H9 (cell line): Measurements from ENCODE around the gene MFGE8. TPM values are rescaled to one million over a fixed set of nuclear protein-coding genes. Genes with fewer than 3 reads are reported as not detected.

Experiments used
- DNase-seq: peaks from one replicate; pipeline ENCODE4 v3.0.0-alpha.2; 2017
- H2AFZ ChIP-seq: one replicate; pipeline ENCODE4 v1.6.1; 2013; ENCODE audit warnings: mild to moderate bottlenecking, low read length, control low read depth, moderate library complexity
- H2AK5ac ChIP-seq: 2 replicates; pipeline ENCODE4 v1.6.1; 2013; ENCODE audit warnings: low read length, control low read depth, mixed read lengths; ENCODE audit not compliant: insufficient read length
- H2BK120ac ChIP-seq: one replicate; pipeline ENCODE4 v1.6.1; 2013; ENCODE audit warnings: low read depth, mild to moderate bottlenecking, low read length, control low read depth, inconsistent platforms; ENCODE audit not compliant: poor library complexity, severe bottlenecking
- H2BK12ac ChIP-seq: 2 replicates; pipeline ENCODE4 v1.6.1; 2013; ENCODE audit warnings: low read length, control low read depth, mixed read lengths, low read depth; ENCODE audit not compliant: insufficient read length
- H2BK15ac ChIP-seq: 2 replicates; pipeline ENCODE4 v1.6.1; 2013; ENCODE audit warnings: low read depth, low read length, control low read depth
- H2BK20ac ChIP-seq: one replicate; pipeline ENCODE4 v1.6.1; 2013; ENCODE audit warnings: low read depth, mild to moderate bottlenecking, low read length, control low read depth, inconsistent platforms; ENCODE audit not compliant: poor library complexity, severe bottlenecking
- H2BK5ac ChIP-seq: 2 replicates; pipeline ENCODE4 v1.6.1; 2013; ENCODE audit warnings: low read length, control low read depth, mixed read lengths; ENCODE audit not compliant: insufficient read length
- H3K14ac ChIP-seq: 2 replicates; pipeline ENCODE4 v1.6.1; 2013; ENCODE audit warnings: low read length, control low read depth; ENCODE audit not compliant: insufficient read depth
- H3K18ac ChIP-seq: 2 replicates; pipeline ENCODE4 v1.6.1; 2013; ENCODE audit warnings: low read depth, mild to moderate bottlenecking, mixed read lengths, low read length, control low read depth; ENCODE audit not compliant: insufficient read length
- H3K23ac ChIP-seq: 2 replicates; pipeline ENCODE4 v1.6.1; 2013; ENCODE audit warnings: low read length, control low read depth, mixed read lengths, low read depth; ENCODE audit not compliant: insufficient read length
- H3K23me2 ChIP-seq: 2 replicates; pipeline ENCODE4 v1.6.1; 2013; ENCODE audit warnings: low read depth, mild to moderate bottlenecking, mixed read lengths, low read length, control low read depth; ENCODE audit not compliant: insufficient read length, poor library complexity, severe bottlenecking
- H3K27ac ChIP-seq: 2 replicates; pipeline ENCODE4 v1.5.1; 2013; ENCODE audit warnings: low read length, control low read depth, mixed read lengths, low read depth; ENCODE audit not compliant: insufficient read length
- H3K27me3 ChIP-seq: 2 replicates; pipeline ENCODE4 v1.6.1; 2013; ENCODE audit warnings: low read length, control low read depth, inconsistent platforms; ENCODE audit not compliant: insufficient read depth
- H3K4ac ChIP-seq: 2 replicates; pipeline ENCODE4 v1.6.1; 2013; ENCODE audit warnings: low read depth, mild to moderate bottlenecking, control low read depth, inconsistent platforms, low read length, moderate library complexity
- H3K4me1 ChIP-seq: 2 replicates; pipeline ENCODE4 v1.6.1; 2013; ENCODE audit warnings: low read length, control low read depth, inconsistent platforms; ENCODE audit not compliant: insufficient read depth
- H3K4me2 ChIP-seq: 2 replicates; pipeline ENCODE4 v1.6.1; 2013; ENCODE audit warnings: low read length, control low read depth, mixed read lengths; ENCODE audit not compliant: insufficient read length, insufficient read depth
- H3K56ac ChIP-seq: 2 replicates; pipeline ENCODE4 v1.6.1; 2013; ENCODE audit warnings: low read depth, mild to moderate bottlenecking, mixed read lengths, low read length, control low read depth; ENCODE audit not compliant: insufficient read length
- H3K79me1 ChIP-seq: 2 replicates; pipeline ENCODE4 v1.6.1; 2013; ENCODE audit warnings: low read depth, mild to moderate bottlenecking, moderate library complexity, low read length, control low read depth, inconsistent platforms; ENCODE audit not compliant: insufficient read depth, poor library complexity, severe bottlenecking
- H3K79me2 ChIP-seq: 2 replicates; pipeline ENCODE4 v1.6.1; 2013; ENCODE audit warnings: low read length, control low read depth, inconsistent platforms; ENCODE audit not compliant: insufficient read depth
- H3K9ac ChIP-seq: 2 replicates; pipeline ENCODE4 v1.6.1; 2013; ENCODE audit warnings: low read length, control low read depth, mixed read lengths; ENCODE audit not compliant: insufficient read length; ENCODE audit errors: extremely low read depth
- H3K9me3 ChIP-seq: one replicate; pipeline ENCODE4 v1.6.1; 2013; ENCODE audit warnings: low read depth, low read length, inconsistent platforms; ENCODE audit not compliant: control insufficient read depth
- H3T11ph ChIP-seq: one replicate; pipeline ENCODE4 v1.6.1; 2013; ENCODE audit warnings: mild to moderate bottlenecking, low read length, control low read depth, inconsistent platforms
- H4K20me1 ChIP-seq: one replicate; pipeline ENCODE4 v1.6.1; 2013; ENCODE audit not compliant: control insufficient read depth, insufficient read length, insufficient read depth
- H4K5ac ChIP-seq: 2 replicates; pipeline ENCODE4 v1.6.1; 2013; ENCODE audit warnings: low read depth, mild to moderate bottlenecking, mixed read lengths, low read length, control low read depth; ENCODE audit not compliant: insufficient read length
- H4K8ac ChIP-seq: replicated peaks from 2 replicates; pipeline ENCODE4 v1.6.1; 2013; ENCODE audit warnings: low read length, control low read depth, mixed read lengths, low read depth; ENCODE audit not compliant: insufficient read length
- H4K91ac ChIP-seq: 2 replicates; pipeline ENCODE4 v1.6.1; 2013; ENCODE audit warnings: low read depth, mild to moderate bottlenecking, moderate library complexity, mixed read lengths, low read length, control low read depth; ENCODE audit not compliant: insufficient read length
- H3K27ac Mint-ChIP-seq, 3 experiments: 2 replicates in 2 of 3; 3 replicates in 1 of 3; pipeline ENCODE4 v1.8.0; 2020 to 2021; ENCODE audit warnings: mixed read lengths in 3 of 3, mild to moderate bottlenecking in 1 of 3, moderate library complexity in 1 of 3
- H3K27me3 Mint-ChIP-seq: 2 replicates; pipeline ENCODE4 v1.8.0; 2021; ENCODE audit warnings: low read depth, mild to moderate bottlenecking, moderate library complexity, mixed read lengths
- H3K36me3 Mint-ChIP-seq, 3 experiments: 2 replicates in 2 of 3; 3 replicates in 1 of 3; pipeline ENCODE4 v1.8.0; 2020 to 2021; ENCODE audit warnings: low read depth in 3 of 3, mixed read lengths in 3 of 3; ENCODE audit not compliant: insufficient read depth in 1 of 3
- H3K4me1 Mint-ChIP-seq, 2 experiments: 2 replicates each; pipeline ENCODE4 v1.8.0; 2020; ENCODE audit warnings: mixed read lengths in 2 of 2
- H3K4me3 Mint-ChIP-seq, 2 experiments: 2 replicates in 1 of 2; 3 replicates in 1 of 2; pipeline ENCODE4 v1.8.0; 2020 to 2021; ENCODE audit warnings: mild to moderate bottlenecking in 2 of 2, mixed read lengths in 2 of 2, moderate library complexity in 1 of 2
- H3K9me3 Mint-ChIP-seq, 2 experiments: 2 replicates in 1 of 2; 3 replicates in 1 of 2; pipeline ENCODE4 v1.8.0; 2020; ENCODE audit warnings: mild to moderate bottlenecking in 2 of 2, mixed read lengths in 2 of 2, moderate library complexity in 1 of 2
- CTCF ChIP-seq: fragments of 200-600 bp; sonication (generic); conservative IDR thresholded peaks from 3 replicates; pipeline ENCODE4 v1.8.0; 2021; ENCODE audit warnings: antibody characterized with exemption, mild to moderate bottlenecking
- WGBS: extraction: QIAGEN DNeasy Blood & Tissue Kit; methylation state at CpG from one replicate; pipeline ENCODE4 v1.1.7; 2013; ENCODE audit warnings: missing lambda C conversion rate, low lambda C conversion rate, mixed read lengths; ENCODE audit not compliant: insufficient read length; ENCODE audit errors: extremely low coverage; 5-methylcytosine and 5-hydroxymethylcytosine counted together
- total RNA-seq: library from RNA; stranded (reverse); gene quantifications from 2 replicates; pipeline ENCODE4 v1.2.1, GENCODE V29; 2021

MFGE8 gene
- total RNA-seq, 1 experiment from 2014 or later = 653 TPM

- H2BK20ac ChIP-seq = no peak overlapping the region
- no peak overlapping the region for H2BK15ac ChIP-seq
- H3K4ac ChIP-seq = no peak overlapping the region
- no peak overlapping the region for H3K27ac ChIP-seq
- no peak overlapping the region for H3K14ac ChIP-seq
- H2BK12ac ChIP-seq = no peak overlapping the region
- H4K91ac ChIP-seq = no peak overlapping the region
- no peak overlapping the region for H2AFZ ChIP-seq
- H3K23me2 ChIP-seq = no peaks in the 10 kb centered on the region
- no peak overlapping the region for H2AK5ac ChIP-seq
- no peak overlapping the region for H3K18ac ChIP-seq
- H3K56ac ChIP-seq = no peak overlapping the region
- H4K8ac ChIP-seq = no peak overlapping the region
- H2BK120ac ChIP-seq = no peak overlapping the region
- no peak overlapping the region for H3K4me3 Mint-ChIP-seq
- H4K5ac ChIP-seq = no peak overlapping the region
- WGBS = no CpG with 5 or more reads among the region's 2 CpGs
- H3K27me3 Mint-ChIP-seq = no peaks in the 10 kb centered on the region
- H3K4me1 Mint-ChIP-seq = peaks cover 29 to 88% of the 10 kb centered on the region in 2 experiments
- no peak for TF ChIP-seq CTCF
- peaks cover 78 to 98% (median 97%) of the 10 kb centered on the region in 3 experiments for H3K36me3 Mint-ChIP-seq
- H3K27me3 ChIP-seq = no peaks in the 10 kb centered on the region
- no peak overlapping the region for H3K4me2 ChIP-seq
- H3K4me1 ChIP-seq = 0 out of 2 replicates have a peak, but pooled peaks cover 2% of the 10 kb centered on the region
- no peaks in the 10 kb centered on the region for H4K20me1 ChIP-seq
- H3K23ac ChIP-seq = no peak overlapping the region
- H3K9me3 ChIP-seq = no peaks in the 10 kb centered on the region
- no peak for DNase-seq
- H3K9ac ChIP-seq = no peak overlapping the region
- no peak overlapping the region for H3T11ph ChIP-seq
- H3K79me2 ChIP-seq = no peaks in the 10 kb centered on the region; the same call in 1 of the 2 replicates
- peaks cover 7% of the 10 kb centered on the region for H3K79me1 ChIP-seq
- no peaks in the 10 kb centered on the region for H3K9me3 Mint-ChIP-seq
- no peak overlapping the region for H2BK5ac ChIP-seq
- peak overlapping the region in 1 of 3 experiments; percentile 91; a peak in 2 of 7 replicates for H3K27ac Mint-ChIP-seq
Measured at GRCh38 chr15:88904257-88904623, 8.9 kb downstream of the MFGE8 start.
